HG02938 (cell line): ENCODE measurements around the gene VSTM1.

Experiments used
- ATAC-seq: cut with Tn5 transposase; IDR thresholded peaks from one replicate; pipeline ENCODE4 v1.9.1; 2021; ENCODE audit warnings: mild to moderate bottlenecking, moderate library complexity; ENCODE audit not compliant: unreplicated experiment

The VSTM1 gene

DNA sequence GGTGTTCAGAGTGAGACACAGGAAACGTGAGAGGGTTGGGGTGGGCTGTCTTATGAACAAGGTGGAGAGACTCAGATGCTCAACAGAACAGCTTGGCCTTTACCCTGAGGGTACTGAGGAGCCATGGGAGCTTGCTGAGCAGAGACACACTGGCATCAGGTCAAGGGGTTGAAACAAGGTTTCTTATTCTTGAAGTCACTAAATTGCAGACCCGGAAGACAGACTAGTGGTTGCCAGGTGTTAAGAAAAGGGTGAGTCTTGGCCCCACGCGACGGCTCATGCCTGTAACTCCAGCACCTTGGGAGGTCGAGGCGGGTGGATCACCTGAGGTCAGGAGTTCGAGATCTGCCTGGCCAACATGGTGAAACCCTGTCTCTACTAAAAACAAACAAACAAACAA is 49.8 kb downstream of the VSTM1 start:
- ATAC-seq = no peak

DNA sequence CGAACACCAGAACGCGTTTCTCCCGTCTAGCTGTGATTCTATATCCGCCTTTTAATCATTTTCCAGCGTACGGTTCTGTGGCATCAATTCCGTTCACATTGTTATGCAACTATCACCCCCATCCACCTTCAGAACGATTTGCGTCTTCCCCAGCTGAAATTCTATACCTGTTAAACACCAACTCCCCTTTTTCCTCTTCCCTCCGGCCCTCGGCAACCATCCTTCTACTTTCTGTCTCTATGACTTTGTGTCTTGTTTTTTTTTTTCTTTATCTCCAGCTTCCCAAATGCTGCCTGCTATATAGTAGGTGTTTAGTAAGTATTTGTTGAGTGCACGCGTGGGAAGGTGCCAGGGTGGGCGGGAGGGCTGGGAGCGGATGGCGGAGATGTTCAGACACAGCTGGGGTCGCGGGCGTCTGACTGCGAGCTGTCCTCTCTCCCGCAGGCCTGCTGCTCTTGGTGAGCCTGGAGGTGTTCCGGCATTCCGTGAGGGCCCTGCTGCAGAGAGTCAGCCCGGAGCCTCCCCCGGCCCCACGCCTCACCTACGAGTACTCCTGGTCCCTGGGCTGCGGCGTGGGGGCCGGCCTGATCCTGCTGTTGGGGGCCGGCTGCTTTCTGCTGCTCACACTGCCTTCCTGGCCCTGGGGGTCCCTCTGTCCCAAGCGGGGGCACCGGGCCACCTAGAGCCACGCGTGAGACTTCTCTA is 52.0 kb downstream of the VSTM1 start:
- no peak for ATAC-seq

DNA sequence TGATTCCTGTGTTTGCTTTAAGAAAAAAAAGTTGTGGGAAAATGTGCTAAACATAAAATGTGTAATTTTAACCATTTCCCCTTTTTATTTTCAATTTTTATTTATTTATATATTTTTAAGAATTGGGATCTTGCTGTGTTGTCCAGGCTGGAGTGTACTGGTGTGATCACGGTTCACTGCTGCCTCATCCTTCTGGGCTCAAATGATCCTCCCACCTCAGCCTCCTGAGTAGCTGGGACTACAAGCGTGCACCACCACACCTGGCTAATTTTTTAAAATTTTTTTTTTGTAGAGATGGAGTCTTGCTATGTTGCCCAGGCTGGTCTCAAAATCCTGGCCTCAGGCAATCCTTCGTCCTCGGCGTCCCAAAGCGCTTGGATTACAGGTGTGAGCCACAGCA is 53.2 kb downstream of the VSTM1 start:
- ATAC-seq = no peak

DNA sequence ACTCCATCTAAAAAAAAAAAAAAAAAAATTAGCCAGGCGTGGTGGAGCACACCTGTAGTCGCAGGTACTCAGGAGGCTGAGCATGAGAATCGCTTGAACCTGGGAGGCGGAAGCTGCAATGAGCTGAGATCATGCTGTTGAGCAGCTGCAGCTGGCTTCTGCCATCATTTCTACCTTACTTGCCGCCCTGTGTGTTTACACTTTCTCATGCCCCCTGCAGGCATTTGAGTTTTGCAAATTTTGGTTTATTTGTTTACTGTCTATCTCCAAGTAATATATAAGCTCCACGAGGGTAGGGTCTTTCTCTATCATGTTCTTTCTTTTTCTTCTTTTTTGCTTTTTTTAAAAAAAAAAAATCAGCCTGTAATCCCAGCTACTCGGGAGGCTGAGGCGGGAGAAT is 54.3 kb downstream of the VSTM1 start:
- no peak for ATAC-seq

DNA sequence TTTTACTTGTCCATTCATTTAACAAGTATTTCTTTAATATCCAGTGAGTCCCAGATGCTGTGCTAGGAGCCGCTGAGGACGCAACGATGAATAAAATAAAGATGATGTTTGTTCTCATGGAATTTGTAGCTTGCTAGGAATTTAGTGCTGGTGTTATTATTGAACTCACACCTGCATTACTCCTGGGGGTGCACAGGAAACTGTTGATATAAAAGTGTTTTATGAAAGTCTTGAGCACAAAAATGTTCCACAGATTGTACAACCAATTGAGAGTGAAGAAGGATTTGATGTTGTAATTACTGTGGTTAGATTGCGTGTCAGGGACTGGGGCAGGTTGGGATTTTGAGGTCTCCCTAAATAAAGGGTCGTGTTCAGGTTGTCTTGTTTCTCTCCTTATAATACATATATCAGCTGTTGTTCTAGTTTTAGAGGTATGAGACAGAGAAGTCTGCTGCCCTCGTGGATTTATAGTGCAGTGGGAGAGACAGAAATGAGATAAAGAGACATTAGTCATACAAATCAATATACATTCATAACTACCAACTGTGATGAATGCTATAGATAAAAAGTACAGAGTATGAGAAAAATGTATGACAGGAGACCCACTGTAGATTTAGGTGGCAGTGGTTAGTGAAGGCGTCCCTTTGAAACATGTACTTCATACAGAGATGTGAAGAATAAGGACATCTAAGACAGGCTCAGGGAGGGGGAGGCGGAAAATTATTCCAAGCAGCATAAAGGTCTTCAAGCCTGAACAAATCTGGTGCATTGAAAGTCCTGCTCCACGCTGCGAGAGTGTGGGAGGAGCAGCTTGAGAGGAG is 61.0 kb downstream of the VSTM1 start:
- no peak for ATAC-seq

DNA sequence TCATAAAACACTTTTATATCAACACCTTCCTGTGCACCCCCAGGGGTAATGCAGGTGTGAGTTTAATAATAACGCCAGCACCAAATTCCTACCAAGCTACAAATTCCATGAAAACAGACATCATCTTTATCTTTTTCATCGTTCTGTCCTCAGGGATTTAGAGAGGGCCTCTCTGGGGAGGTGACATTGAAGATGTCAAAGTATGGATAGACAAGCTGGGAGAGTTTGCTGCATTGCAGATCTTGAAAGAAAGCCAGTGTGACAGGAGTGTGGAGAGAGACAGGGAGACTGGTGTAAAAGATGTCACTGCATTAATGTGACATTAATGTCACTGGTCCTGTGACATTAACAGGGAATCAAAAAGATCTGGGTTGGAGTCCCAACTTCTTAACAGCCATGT is 62.2 kb downstream of the VSTM1 start:
- no peak for ATAC-seq

DNA sequence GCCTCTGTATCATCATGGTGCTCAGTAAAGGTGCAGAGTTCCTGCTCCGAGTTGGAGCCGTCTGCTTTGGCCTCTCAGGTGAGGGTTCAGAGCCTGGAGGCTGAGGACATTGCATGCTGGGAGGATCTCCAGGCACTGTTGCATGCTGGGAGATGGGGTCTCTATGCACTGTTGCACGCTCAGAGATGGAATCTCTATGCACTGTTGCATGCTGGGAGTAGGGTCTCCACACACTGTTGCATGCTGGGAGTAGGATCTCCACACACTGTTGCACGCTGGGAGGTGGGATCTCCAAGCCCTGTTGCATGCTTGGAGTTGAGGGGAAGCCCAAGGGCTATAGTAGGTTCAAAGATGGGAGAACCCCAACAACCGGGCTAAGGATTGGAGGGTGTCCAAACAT is 64.0 kb downstream of the VSTM1 start:
- ATAC-seq = no peak

DNA sequence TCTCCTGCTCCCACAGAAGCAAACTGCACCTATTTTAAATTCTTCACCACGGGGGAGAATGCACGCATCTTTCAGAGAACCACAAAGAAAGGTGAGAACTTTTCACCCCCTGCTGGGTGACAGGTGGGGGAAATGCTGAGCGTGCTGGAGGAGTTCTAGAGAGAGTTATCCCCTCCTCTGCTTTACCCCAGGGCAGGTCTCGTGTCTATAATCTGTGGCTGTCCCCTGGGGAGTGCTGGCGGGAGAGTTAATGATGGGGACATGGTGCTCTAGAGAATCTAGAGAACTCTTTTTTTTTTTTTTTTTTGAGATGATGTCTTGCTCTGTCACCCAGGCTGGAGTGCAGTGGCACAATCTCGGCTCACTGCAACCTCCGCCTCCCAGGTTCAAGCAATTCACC is 65.5 kb downstream of the VSTM1 start:
- no peak for ATAC-seq

DNA sequence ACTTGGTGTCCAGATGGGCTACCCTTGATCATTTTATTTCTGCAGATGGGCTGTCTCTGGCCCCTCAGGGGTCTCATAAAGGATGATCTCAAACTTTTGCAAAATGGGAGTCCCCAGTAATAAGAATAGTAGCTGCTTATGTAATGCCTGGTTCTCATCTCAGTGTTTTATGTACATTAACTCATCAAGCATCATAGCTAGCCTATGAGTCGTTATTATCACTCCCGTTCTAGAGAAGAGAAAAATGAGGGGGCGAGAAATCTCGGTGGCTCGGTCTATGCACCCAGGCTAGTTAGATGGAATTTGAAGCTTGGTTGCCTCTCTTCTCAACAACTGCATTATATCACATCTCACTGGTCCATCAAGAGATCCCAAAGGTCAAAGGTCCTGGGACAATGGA is 68.9 kb downstream of the VSTM1 start:
- ATAC-seq = no peak

DNA sequence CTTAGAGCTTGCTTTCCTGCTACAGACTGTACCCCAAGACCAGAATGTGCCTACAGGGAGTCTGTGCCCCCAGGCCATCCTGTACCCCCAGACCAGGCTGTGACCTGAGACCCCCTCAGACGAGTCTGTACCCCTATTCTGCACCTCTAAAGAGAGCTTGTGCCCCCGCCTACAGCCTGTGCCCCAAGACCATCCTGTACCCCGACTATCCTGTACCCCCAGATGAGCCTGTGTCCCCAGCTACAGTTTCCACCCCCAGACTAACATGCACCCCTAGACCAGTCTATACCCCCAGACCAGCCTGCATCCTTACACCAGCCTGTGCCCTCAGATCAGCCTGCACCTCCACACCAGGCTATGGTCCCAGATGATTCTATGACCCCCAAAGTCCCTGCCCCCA is 70.2 kb downstream of the VSTM1 start:
- ATAC-seq = no peak

DNA sequence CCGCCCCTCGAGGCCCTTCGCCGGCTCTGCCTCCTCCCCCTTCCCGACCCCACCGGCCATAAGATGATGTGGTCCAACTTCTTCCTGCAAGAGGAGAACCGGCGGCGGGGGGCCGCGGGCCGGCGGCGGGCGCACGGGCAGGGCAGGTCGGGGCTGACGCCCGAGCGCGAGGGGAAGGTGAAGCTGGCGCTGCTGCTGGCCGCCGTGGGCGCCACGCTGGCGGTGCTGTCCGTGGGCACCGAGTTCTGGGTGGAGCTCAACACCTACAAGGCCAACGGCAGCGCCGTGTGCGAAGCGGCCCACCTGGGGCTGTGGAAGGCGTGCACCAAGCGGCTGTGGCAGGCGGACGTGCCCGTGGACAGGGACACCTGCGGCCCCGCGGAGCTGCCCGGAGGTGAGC is 70.9 kb downstream of the VSTM1 start:
- no peak for ATAC-seq

DNA sequence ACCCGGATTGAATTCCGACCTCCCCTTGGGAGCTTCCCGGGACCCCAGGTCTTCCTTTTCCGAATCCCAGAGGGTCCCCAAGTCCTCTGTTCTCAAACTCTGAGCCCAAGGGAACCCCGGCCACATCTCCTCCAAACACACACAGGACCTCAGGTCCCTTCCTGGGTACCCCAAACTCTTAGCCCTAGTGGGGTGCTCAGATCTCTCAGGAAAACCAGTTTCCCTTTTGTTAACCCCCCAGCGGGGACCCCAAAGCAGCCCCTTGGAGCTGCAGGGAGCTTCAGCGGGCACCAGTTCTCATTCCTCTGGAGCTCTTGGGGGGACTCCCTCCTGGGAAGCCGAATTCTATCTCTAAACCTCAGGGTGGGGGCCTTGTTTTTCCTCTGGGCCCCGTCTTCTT is 71.5 kb downstream of the VSTM1 start:
- no peak for ATAC-seq

DNA sequence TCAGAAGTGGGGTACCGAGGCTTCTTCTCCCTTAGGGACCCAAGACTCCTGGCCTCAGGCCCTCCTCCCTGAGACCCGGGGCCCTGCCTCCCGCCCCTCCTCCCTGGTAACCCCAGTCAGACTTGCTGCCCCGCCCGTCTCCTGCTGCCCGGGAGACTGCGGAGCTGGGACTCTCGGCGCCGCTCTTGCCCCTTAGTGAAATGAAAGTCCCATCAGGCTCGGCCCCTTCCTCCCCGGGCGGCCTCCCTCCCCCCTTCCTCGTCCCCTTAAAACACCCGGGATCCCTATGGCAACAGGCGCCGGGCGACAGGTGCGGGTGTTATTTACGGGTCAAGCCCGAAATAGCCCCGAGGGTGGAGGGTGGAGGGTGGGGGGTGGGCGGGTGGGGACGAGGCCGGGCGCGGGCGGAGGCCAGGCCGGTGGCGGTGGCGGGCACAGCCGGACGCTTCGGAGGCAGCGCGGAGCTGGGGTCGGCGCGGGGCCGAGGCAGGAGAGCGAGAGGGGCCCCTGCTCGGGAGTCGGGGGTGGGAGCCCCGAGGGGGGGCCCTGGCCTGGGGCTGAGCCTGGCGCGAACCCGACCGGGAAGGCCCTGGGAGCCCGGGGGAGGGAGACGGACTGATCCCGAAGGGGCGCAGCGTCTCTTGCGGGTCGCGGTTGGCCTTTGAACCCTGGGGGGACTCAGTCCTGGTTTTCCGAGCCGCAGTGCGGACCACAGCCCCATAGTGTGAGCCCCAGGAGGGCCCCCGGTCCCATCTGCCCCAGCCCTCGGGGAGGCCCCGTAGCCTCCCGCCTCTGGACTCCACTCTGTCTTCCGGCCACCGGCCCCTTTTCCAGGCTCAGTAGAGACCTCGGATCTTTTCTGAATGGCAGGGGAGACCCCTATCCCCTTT is 72.2 kb downstream of the VSTM1 start, which contains the start of gene CACNG6:
CACNG6 (plus strand) TSS at position 414 of the 890 bp plus-strand sequence. CDS start 1,241 bp downstream, outside the sequence.
- no peak for ATAC-seq
